DOHH2 (cell line): ENCODE measurements around the gene ARHGEF16.

ENCODE experiments used
- H3F3A ChIP-seq: fragments of 200-600 bp; sonication (generic), shearing (Covaris generic); 2 replicates; pipeline ENCODE4 v1.6.0; 2016; ENCODE audit warnings: antibody characterized with exemption, mild to moderate bottlenecking; ENCODE audit not compliant: control insufficient read depth, insufficient read depth
- H3K27ac ChIP-seq: fragments of 200-600 bp; sonication (generic); 2 replicates; pipeline ENCODE4 v1.5.1; 2014; ENCODE audit warnings: low read depth, mild to moderate bottlenecking, low read length, moderate library complexity
- H3K27me3 ChIP-seq: fragments of 200-600 bp; sonication (generic); 2 replicates; pipeline ENCODE4 v1.6.1; 2014; ENCODE audit warnings: mild to moderate bottlenecking, low read length, mixed read lengths; ENCODE audit not compliant: control insufficient read depth
- H3K36me3 ChIP-seq: fragments of 200-600 bp; sonication (generic); 2 replicates; pipeline ENCODE4 v1.6.1; 2014; ENCODE audit warnings: mild to moderate bottlenecking, low read length, moderate library complexity, mixed read lengths; ENCODE audit not compliant: control insufficient read depth
- H3K4me1 ChIP-seq: fragments of 200-600 bp; sonication (generic); 2 replicates; pipeline ENCODE4 v1.6.1; 2014; ENCODE audit warnings: mild to moderate bottlenecking, low read length, mixed read lengths; ENCODE audit not compliant: control insufficient read depth
- H3K4me2 ChIP-seq: fragments of 200-600 bp; sonication (generic); 2 replicates; pipeline ENCODE4 v1.6.0; 2014; ENCODE audit warnings: mild to moderate bottlenecking, low read length, moderate library complexity
- H3K4me3 ChIP-seq: fragments of 200-600 bp; sonication (generic); 2 replicates; pipeline ENCODE4 v1.5.1; 2014; ENCODE audit warnings: mild to moderate bottlenecking, low read length, mixed read lengths
- H3K79me2 ChIP-seq: fragments of 200-600 bp; sonication (generic); 2 replicates; pipeline ENCODE4 v1.6.1; 2014; ENCODE audit warnings: mild to moderate bottlenecking, low read length, mixed read lengths; ENCODE audit not compliant: control insufficient read depth
- H3K9me2 ChIP-seq: fragments of 200-600 bp; sonication (generic); replicated peaks from 2 replicates; pipeline ENCODE4 v1.6.1; 2014; ENCODE audit warnings: mild to moderate bottlenecking, low read length, mixed read lengths; ENCODE audit not compliant: control insufficient read depth
- H3K9me3 ChIP-seq: fragments of 200-600 bp; sonication (generic); 2 replicates; pipeline ENCODE4 v1.6.1; 2014; ENCODE audit warnings: antibody characterized with exemption, low read length, mixed read lengths; ENCODE audit not compliant: control insufficient read depth, insufficient read depth
- H4K20me1 ChIP-seq: fragments of 200-600 bp; sonication (generic); 2 replicates; pipeline ENCODE4 v1.6.0; 2014; ENCODE audit warnings: low read depth, mild to moderate bottlenecking, antibody characterized with exemption, low read length, moderate library complexity; ENCODE audit not compliant: control insufficient read depth, insufficient read depth
- EZH2phosphoT487 ChIP-seq: fragments of 200-600 bp; sonication (generic); IDR thresholded peaks from 2 replicates; pipeline ENCODE4 v1.6.1; 2017; ENCODE audit warnings: borderline replicate concordance, mild to moderate bottlenecking, antibody characterized with exemption, low read length, moderate library complexity, mixed read lengths
- TF ChIP-seq, protein P1 (sequence below): fragments of 200-600 bp; sonication (generic); IDR thresholded peaks from one replicate; pipeline ENCODE4 v1.5.1; 2014; ENCODE audit warnings: antibody characterized with exemption, mild to moderate bottlenecking, low read depth, low read length; ENCODE audit not compliant: poor library complexity, severe bottlenecking

The ARHGEF16 gene

DNA sequence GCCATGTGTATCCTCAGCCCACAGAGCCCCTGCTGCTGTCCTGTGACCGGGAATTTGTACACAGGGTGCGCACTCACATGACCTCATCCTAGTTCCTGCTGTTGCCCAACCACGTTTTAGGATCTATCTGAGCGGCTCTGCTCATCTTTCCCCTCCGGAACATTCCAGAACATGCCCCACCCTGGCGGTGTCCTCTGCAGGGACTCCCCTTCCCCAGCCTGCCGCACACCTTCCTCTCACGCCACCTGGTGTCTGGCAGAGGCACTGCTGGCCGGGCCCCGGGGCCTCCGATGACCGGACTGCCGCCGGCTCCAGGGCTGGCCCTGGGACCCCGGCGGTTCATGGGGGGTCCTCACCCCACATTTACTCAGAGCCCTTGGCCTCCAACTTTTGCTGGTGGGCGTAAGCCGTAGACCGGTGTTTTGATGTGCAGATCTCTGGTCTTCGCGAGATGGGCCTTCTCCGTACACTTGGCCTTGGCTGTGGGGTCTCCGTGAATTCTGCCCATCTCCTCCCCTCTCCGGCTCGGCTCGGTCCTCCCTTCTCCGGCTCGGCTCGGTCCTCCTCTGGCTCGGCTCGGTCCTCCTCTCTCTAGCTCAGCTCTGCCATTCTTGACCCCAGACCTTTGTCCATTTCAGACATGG lies 29.5 kb downstream of the ARHGEF16 start:
- Histone ChIP-seq H3K27ac (no peak overlapping the region), H3K27me3 (no peaks in the 10 kb centered on the region), H3K9me3 (peaks cover 5% of the 10 kb centered on the region; the same call in 1 of the 2 replicates), H3K36me3 (no peaks in the 10 kb centered on the region), H3K4me3 (no peak overlapping the region), H3K4me1 (no peaks in the 10 kb centered on the region), H3K9me2 (no peaks in the 10 kb centered on the region), H3F3A (no peaks in the 10 kb centered on the region), H4K20me1 (no peaks in the 10 kb centered on the region), H3K4me2 (no peak overlapping the region), H3K79me2 (no peaks in the 10 kb centered on the region)
- TF ChIP-seq, protein P1, sequence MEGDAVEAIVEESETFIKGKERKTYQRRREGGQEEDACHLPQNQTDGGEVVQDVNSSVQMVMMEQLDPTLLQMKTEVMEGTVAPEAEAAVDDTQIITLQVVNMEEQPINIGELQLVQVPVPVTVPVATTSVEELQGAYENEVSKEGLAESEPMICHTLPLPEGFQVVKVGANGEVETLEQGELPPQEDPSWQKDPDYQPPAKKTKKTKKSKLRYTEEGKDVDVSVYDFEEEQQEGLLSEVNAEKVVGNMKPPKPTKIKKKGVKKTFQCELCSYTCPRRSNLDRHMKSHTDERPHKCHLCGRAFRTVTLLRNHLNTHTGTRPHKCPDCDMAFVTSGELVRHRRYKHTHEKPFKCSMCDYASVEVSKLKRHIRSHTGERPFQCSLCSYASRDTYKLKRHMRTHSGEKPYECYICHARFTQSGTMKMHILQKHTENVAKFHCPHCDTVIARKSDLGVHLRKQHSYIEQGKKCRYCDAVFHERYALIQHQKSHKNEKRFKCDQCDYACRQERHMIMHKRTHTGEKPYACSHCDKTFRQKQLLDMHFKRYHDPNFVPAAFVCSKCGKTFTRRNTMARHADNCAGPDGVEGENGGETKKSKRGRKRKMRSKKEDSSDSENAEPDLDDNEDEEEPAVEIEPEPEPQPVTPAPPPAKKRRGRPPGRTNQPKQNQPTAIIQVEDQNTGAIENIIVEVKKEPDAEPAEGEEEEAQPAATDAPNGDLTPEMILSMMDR, result peak; percentile 90
- TF ChIP-seq EZH2phosphoT487, result no peak

DNA sequence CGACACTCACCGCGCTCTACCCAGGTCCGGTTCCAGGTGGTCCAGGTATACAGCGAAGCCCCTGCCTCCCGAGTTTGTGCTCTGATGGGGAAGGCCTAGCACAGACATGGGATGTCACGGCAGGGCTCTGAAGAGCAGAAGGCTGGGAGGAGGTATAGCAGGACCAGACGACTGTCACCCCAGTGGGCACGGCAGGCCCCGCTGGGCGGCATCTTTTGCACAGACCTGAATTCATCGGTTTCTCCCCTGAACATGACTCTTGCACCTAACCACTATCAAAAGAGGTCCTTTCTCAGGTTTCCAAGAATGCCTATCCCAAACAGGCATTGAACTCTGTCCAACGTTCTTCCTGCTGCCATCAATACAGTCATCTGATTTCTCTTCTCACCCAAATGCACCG lies 30.6 kb downstream of the ARHGEF16 start:
- H3F3A ChIP-seq, result no peaks in the 10 kb centered on the region
- no peak overlapping the region for H3K27ac ChIP-seq
- H3K36me3 ChIP-seq, result no peaks in the 10 kb centered on the region
- TF ChIP-seq, protein P1, result no peak
- no peak for TF ChIP-seq EZH2phosphoT487
- H3K4me3 ChIP-seq, result no peak overlapping the region
- H4K20me1 ChIP-seq, result no peaks in the 10 kb centered on the region
- H3K4me2 ChIP-seq, result no peak overlapping the region
- no peaks in the 10 kb centered on the region for H3K27me3 ChIP-seq
- no peaks in the 10 kb centered on the region for H3K9me2 ChIP-seq
- no peaks in the 10 kb centered on the region for H3K79me2 ChIP-seq
- peaks cover 5% of the 10 kb centered on the region; the same call in 1 of the 2 replicates for H3K9me3 ChIP-seq
- H3K4me1 ChIP-seq, result no peaks in the 10 kb centered on the region

DNA sequence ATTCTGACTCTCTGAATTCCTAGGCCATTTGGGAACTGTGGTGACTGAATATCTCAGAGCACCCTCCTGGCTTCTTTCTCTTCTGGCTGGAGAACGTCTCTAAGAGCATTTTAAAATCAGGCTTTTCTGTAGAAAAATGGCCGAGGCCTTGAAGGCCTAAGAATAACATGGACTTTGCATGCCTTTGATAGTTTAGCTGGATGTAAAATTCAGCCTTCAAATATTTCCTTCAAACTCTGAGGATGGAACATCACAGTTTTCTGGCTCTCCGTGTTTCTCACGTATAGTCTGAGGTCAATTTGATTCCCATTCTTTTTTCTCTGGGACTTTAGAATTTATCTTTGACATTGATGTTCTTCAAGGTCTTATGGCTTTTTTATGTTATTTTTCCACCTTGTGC lies 34.0 kb downstream of the ARHGEF16 start:
- Histone ChIP-seq H3K27ac (no peak overlapping the region), H3K4me2 (no peak overlapping the region), H3K4me1 (no peaks in the 10 kb centered on the region; the same call in 1 of the 2 replicates), H3F3A (no peaks in the 10 kb centered on the region), H4K20me1 (no peaks in the 10 kb centered on the region), H3K4me3 (no peak overlapping the region), H3K79me2 (no peaks in the 10 kb centered on the region), H3K27me3 (no peaks in the 10 kb centered on the region), H3K9me2 (no peaks in the 10 kb centered on the region), H3K9me3 (peaks cover 5% of the 10 kb centered on the region; the same call in 1 of the 2 replicates), H3K36me3 (no peaks in the 10 kb centered on the region)
- no peak for TF ChIP-seq EZH2phosphoT487
- TF ChIP-seq, protein P1, result no peak
